ENCODE measurements around the gene PFDN4.
"Not testable (repeated sequence)": the region's sequence is repeated elsewhere in the genome, so short reads cannot be mapped to it uniquely, and the experiment has no call there.

PFDN4 gene

DNA sequence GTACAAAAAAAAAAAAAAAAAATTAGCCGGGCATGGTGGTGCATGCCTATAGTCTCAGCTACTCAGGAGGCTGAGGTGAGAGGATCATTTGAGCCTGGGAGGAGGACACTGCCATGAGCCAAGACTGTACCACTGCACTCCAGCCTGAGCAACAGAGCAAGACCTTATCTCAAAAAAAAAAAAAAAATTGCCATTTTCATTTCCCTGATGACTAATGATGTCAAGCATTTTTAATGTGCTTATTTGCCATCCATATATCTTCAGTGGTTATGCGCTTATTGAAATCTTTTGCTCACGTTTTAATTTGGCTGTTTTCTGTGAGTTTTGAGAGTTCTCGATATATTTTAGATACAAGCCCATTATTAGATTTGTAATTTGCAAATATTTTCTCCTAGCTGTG is 46.7 kb downstream of the PFDN4 start:
- Mint-ChIP-seq H3K27ac (no peak overlapping the region), H3K4me3 (no peak overlapping the region), H3K4me1 (no peaks in the 10 kb centered on the region), H3K9me3 (no peaks in the 10 kb centered on the region), H3K36me3 (no peaks in the 10 kb centered on the region)
- ATAC-seq (no peak), DNase-seq (ENCODE audit: low spot score in 2 of 2) (no peak)

DNA sequence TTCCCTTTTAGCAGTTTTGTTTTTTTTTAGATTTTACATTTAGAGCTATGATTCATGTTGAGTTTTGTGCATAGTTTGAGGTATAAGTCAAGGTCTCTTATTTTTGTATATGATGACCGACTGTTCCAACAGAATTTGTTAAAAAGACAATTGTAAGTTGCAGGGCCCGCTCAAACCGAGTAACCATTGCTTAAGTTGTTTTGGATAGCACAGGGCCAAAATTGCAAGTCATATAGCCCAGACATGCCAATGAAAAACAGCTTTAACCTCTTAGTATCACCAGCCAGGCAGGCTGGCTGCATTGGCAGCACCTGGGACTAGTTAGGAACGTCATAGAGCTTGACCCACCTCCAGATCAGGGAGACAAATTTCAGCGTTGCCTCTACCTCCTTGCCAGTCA is 47.3 kb downstream of the PFDN4 start:
- Mint-ChIP-seq H3K4me3 (no peak overlapping the region), H3K4me1 (no peaks in the 10 kb centered on the region), H3K9me3 (no peaks in the 10 kb centered on the region), H3K36me3 (no peaks in the 10 kb centered on the region), H3K27ac (no peak overlapping the region)
- DNase-seq (ENCODE audit: low spot score in 2 of 2) (no peak), ATAC-seq (no peak)

DNA sequence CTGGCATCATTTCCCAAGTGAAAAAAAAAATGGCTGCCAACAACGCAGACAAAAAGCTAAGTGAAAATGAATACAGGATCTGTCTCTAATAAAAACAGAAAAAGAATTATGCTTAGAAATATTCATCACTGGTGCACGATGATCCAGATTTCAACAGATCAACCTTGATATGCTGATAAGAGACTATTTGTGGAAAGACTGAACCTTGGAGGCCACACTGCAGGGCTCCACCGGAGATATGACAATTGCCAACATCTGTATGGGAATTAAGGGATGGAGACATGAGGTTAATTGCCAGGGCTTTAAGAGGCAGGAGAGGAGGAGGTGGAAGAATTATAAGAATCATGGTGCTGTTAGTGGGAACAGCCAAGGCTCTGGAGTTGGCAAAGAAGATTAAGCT is 48.3 kb downstream of the PFDN4 start:
- DNase-seq (ENCODE audit: low spot score in 2 of 2) (no peak), ATAC-seq (no peak)
- Mint-ChIP-seq H3K27ac (no peak overlapping the region), H3K4me3 (no peak overlapping the region), H3K36me3 (no peaks in the 10 kb centered on the region), H3K9me3 (no peaks in the 10 kb centered on the region), H3K4me1 (no peaks in the 10 kb centered on the region)

DNA sequence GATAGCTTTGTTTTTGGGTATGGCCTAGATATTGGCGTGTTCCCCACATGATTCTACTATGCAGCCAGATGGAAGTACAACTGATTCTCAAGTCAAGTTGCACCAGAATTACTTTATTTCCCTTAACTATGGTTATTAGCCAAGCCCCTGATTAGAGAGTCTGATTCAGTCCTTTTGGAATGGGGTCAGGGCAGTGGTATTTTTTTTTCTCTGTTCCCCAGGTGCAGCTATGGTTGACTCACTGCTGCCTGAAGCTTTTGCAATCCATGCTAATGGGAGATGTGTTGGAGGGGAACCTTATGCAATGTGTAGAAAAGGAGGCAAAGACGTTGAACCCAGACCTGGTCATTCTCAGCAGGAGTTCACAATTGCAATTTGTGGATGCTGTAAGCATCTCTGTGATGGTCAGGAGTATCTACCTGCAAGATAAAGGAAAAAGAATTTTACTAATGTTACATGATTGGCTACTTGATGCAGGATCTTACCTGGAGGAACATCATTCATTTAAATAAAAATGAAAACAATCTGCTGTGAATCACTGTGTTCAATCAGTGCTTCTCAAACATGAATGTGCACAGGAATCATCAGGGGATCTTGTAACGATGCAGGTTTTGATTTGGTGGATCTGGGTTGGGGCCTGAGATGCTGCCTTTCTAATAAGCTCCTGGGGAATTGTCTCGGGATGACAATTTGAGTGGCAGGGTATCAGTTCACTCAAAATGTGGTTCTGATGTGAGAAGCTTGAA is 49.4 kb downstream of the PFDN4 start:
- H3K4me3 Mint-ChIP-seq: no peak overlapping the region
- no peaks in the 10 kb centered on the region for H3K4me1 Mint-ChIP-seq
- no peaks in the 10 kb centered on the region for H3K9me3 Mint-ChIP-seq
- DNase-seq (ENCODE audit: low spot score in 2 of 2) (no peak), ATAC-seq (no peak)
- no peaks in the 10 kb centered on the region for H3K36me3 Mint-ChIP-seq
- H3K27ac Mint-ChIP-seq: no peak overlapping the region

DNA sequence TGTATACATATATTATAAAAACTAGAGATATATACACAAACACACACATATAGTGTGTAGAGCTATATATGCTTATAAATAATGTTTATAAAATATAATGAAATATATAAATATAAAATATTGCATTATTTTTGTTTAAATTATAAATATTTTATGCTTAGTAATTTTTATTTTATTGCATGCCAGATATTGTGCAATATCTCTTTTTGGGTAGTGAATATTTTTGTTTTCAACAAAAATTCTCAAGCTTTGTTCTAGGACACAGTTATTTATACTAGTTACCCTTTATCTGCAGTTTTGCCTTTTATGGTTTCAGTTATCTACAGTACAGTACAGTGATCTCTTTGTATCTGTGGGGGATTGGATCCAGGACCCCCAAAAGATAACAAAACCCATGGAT is 52.2 kb downstream of the PFDN4 start:
- H3K4me1 Mint-ChIP-seq: no peaks in the 10 kb centered on the region
- H3K27ac Mint-ChIP-seq: no peak overlapping the region
- ATAC-seq: no peak
- H3K4me3 Mint-ChIP-seq: no peak overlapping the region
- H3K9me3 Mint-ChIP-seq: no peaks in the 10 kb centered on the region
- no peaks in the 10 kb centered on the region for H3K36me3 Mint-ChIP-seq
- DNase-seq (ENCODE audit: low spot score in 2 of 2): no peak

DNA sequence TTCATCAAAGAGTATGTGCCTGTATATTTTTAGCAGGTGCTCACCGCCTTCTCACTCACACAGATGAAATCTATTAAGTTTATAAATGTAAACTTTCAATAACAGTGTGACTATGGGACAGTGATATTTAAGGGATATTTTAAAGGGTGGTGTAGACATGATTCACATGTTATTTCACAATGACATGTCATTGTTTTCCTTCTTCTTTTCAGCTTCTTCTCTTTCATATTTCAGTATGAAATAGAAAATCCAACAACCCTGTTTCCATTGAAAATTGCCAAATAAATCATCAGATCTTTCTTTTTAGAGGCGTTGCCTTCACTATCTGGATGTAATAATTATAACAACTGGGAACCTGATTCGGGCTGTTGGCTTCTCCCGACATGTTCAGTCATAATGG is 54.8 kb downstream of the PFDN4 start:
- ATAC-seq: no peak
- H3K4me3 Mint-ChIP-seq: no peak overlapping the region
- H3K27ac Mint-ChIP-seq: no peak overlapping the region
- no peaks in the 10 kb centered on the region for H3K9me3 Mint-ChIP-seq
- no peaks in the 10 kb centered on the region for H3K4me1 Mint-ChIP-seq
- H3K36me3 Mint-ChIP-seq: no peaks in the 10 kb centered on the region
- DNase-seq (ENCODE audit: low spot score in 2 of 2): no peak

DNA sequence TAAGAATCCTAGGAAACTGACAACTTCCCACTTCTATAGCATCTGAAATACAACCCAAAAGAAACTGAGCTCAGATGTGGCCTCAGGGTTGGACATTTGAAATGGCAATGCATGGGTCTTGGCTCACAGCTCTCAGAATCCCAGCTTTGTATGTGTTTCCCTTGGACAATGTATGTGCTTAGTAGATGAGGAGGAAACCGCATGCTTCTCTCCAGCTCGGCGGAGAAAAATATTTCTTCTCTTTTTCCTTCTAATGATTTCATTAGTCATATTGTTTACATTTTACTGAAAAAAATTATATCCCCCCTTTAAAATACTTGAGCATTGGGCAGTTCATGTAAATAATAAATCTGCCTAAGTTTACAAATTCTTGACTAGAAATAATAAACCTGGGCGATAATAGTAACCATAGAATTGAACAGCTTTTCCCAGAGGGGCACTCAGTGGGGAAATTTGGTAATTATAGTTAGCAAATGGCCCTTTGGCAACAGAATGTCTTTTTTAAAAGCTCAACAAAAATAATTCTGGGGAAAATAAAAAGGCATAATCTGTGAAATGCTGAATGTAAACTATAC is 55.3 kb downstream of the PFDN4 start:
- ATAC-seq: no peak
- Mint-ChIP-seq H3K9me3 (no peaks in the 10 kb centered on the region), H3K4me3 (no peak overlapping the region), H3K4me1 (no peaks in the 10 kb centered on the region), H3K27ac (no peak overlapping the region), H3K36me3 (no peaks in the 10 kb centered on the region)
- DNase-seq (ENCODE audit: low spot score in 2 of 2): no peak

DNA sequence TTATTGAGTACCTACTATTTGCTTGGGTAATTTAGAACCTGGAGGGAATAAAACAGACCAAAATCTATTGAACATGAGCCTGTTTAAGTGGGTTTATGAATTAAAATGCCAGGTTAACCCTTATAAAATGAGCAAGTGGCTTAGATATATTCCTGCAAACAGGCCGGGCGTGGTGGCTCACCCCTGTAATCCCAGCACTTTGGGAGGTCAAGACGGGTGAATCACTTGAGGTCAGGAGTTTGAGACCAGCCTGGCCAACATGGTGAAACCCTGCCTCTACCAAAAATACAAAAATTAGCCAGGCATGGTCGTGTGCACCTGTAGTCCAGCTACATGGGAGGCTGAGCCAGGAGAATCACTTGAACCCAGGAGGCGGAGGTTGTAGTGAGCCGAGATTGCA is 57.9 kb downstream of the PFDN4 start:
- not testable (repeated sequence) for H3K4me3 Mint-ChIP-seq; H3K36me3 Mint-ChIP-seq; H3K4me1 Mint-ChIP-seq; H3K9me3 Mint-ChIP-seq; DNase-seq (ENCODE audit: low spot score in 2 of 2); ATAC-seq; H3K27ac Mint-ChIP-seq

DNA sequence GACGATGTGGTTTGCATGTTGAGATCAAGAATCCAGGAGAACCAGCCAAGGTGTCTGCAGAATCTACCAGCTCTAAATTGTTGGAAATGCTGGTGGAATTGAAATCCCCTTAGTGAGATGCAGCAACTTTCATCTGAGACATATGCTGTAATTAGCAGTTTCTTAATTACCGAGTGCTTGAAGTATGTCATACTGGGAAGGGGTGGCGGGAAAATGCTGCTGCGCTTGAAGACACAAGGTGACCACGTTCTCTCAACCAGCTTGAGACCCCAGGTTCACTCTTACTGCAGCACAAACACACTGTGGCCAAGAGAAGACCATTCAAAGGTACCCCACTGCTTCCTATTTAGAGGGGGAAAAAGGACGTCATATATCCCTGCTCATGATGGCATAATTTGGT is 59.0 kb downstream of the PFDN4 start:
- ATAC-seq (no peak), DNase-seq (ENCODE audit: low spot score in 2 of 2) (no peak)
- no peak overlapping the region for H3K27ac Mint-ChIP-seq
- no peaks in the 10 kb centered on the region for H3K4me1 Mint-ChIP-seq
- no peaks in the 10 kb centered on the region for H3K36me3 Mint-ChIP-seq
- no peaks in the 10 kb centered on the region for H3K9me3 Mint-ChIP-seq
- H3K4me3 Mint-ChIP-seq: no peak overlapping the region

DNA sequence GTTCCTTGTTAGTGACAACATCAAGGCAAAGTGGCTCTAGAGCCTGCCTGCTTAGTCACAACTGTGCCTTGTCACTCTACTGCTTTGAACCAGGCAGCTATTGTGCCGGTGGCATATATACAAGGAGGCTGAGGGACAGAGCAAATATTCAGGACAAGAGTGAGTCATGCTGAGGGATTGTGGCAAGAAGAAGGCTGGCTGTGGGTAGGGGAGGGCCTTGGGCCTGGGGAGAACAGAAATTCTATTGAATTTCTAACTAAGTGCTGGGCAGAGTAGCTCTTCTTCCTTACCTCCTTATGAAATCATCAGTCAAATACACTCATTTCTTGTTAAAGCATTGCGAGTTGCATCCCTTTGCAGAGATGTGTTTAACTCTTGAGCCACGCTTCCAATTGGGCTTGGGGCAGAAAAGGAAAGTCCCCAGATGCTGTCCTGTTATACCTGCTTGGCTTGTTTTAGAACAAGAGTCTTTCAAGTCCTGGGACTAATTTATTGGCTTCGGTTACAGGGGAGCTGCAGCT is 59.7 kb downstream of the PFDN4 start:
- H3K9me3 Mint-ChIP-seq: no peaks in the 10 kb centered on the region
- no peaks in the 10 kb centered on the region for H3K36me3 Mint-ChIP-seq
- no peak overlapping the region for H3K27ac Mint-ChIP-seq
- ATAC-seq (no peak), DNase-seq (ENCODE audit: low spot score in 2 of 2) (no peak)
- no peak overlapping the region for H3K4me3 Mint-ChIP-seq
- no peaks in the 10 kb centered on the region for H3K4me1 Mint-ChIP-seq

DNA sequence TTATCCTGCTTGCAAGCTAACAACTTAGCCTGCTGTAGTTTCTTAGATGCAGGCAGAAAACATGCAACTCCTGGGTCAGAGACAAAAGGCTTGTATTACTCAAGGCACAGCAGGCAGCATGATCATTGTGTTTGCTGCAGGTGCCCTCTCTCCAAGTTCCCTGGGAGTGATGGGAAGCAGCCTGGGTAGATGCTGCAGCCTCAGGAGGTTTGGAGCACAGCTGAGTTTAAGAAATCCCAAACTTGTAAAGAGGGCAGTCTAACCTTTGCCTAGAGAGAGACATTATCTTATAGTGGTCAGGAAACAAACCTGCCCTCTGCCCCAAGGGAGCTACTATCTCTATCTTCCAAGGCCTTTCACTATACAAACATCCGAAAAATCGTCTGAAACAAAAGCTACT is 61.1 kb downstream of the PFDN4 start:
- no peaks in the 10 kb centered on the region for H3K4me1 Mint-ChIP-seq
- H3K36me3 Mint-ChIP-seq: no peaks in the 10 kb centered on the region
- H3K27ac Mint-ChIP-seq: no peak overlapping the region
- H3K9me3 Mint-ChIP-seq: no peaks in the 10 kb centered on the region
- DNase-seq (ENCODE audit: low spot score in 2 of 2) (no peak), ATAC-seq (no peak)
- H3K4me3 Mint-ChIP-seq: no peak overlapping the region

Measured in stimulated activated effector memory CD8-positive, alpha-beta T cell treated with anti-CD3 and anti-CD28 coated beads, Interleukin-12 subunit alpha, Interleukin-12 subunit beta, amount 100 ng/mL, for 72 hours (primary cell).